ENCODE measurements around the gene PTPN9. TPM values are rescaled to one million over a fixed set of nuclear protein-coding genes. Genes with fewer than 3 reads are reported as not detected.
"Not testable (repeated sequence)": the region's sequence is repeated elsewhere in the genome, so short reads cannot be mapped to it uniquely, and the experiment has no call there.

PTPN9 gene
- total RNA-seq, 1 donor from 2014 or later = 33.2 TPM

- TF ChIP-seq, protein P1, sequence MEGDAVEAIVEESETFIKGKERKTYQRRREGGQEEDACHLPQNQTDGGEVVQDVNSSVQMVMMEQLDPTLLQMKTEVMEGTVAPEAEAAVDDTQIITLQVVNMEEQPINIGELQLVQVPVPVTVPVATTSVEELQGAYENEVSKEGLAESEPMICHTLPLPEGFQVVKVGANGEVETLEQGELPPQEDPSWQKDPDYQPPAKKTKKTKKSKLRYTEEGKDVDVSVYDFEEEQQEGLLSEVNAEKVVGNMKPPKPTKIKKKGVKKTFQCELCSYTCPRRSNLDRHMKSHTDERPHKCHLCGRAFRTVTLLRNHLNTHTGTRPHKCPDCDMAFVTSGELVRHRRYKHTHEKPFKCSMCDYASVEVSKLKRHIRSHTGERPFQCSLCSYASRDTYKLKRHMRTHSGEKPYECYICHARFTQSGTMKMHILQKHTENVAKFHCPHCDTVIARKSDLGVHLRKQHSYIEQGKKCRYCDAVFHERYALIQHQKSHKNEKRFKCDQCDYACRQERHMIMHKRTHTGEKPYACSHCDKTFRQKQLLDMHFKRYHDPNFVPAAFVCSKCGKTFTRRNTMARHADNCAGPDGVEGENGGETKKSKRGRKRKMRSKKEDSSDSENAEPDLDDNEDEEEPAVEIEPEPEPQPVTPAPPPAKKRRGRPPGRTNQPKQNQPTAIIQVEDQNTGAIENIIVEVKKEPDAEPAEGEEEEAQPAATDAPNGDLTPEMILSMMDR (IDR thresholded peaks at IDR 0.05) = no peak
- DNase-seq (ENCODE audit: low spot score) = no peak
- H3K4me1 Mint-ChIP-seq (ENCODE audit: low read depth) = no peaks in the 10 kb centered on the region
- H3K27me3 Mint-ChIP-seq (ENCODE audit: low read depth) = no peaks in the 10 kb centered on the region
- H3K27ac Mint-ChIP-seq (ENCODE audit: unreplicated experiment) = peak overlapping the region; percentile 45
- no peak overlapping the region for H3K4me3 Mint-ChIP-seq (ENCODE audit: unreplicated experiment)
- peaks cover 9% of the 10 kb centered on the region for H3K9me3 Mint-ChIP-seq (ENCODE audit: low read depth)
- peaks cover 21% of the 10 kb centered on the region for H3K36me3 Mint-ChIP-seq (ENCODE audit: low read depth)
These were observed 96.0 kb downstream of the PTPN9 start for GRCh38 chr15:75483106-75483505.

DNA sequence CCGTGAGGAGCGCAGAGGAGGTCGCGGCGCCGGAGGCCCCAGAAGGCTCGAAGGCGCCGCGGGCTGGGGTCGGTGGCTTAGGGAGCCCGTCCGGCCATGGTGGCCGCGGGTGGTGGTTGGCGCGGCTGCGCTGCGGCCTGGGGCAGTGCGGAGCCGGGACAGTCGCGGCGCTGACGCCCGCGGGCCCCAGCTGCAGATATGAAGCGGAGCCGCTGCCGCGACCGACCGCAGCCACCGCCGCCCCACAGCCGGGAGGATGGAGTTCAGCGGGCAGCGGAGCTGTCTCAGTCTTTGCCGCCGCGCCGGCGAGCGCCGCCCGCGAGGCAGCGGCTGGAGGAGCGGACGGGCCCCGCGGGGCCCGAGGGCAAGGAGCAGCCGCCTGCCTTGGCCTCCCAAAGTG lies 98.7 kb downstream of the PTPN9 start:
- not testable (repeated sequence) for DNase-seq (ENCODE audit: low spot score); H3K9me3 Mint-ChIP-seq (ENCODE audit: low read depth); H3K4me3 Mint-ChIP-seq (ENCODE audit: unreplicated experiment); H3K4me1 Mint-ChIP-seq (ENCODE audit: low read depth); H3K27me3 Mint-ChIP-seq (ENCODE audit: low read depth); H3K27ac Mint-ChIP-seq (ENCODE audit: unreplicated experiment)
- peaks cover 20% of the 10 kb centered on the region for H3K36me3 Mint-ChIP-seq (ENCODE audit: low read depth)

GRCh38 chr15:75479670-75480069 lies 99.4 kb downstream of the PTPN9 start:
- no peak for DNase-seq (ENCODE audit: low spot score)
- peaks cover 21% of the 10 kb centered on the region for H3K36me3 Mint-ChIP-seq (ENCODE audit: low read depth)
- peaks cover 9% of the 10 kb centered on the region for H3K9me3 Mint-ChIP-seq (ENCODE audit: low read depth)
- no peak overlapping the region for H3K27ac Mint-ChIP-seq (ENCODE audit: unreplicated experiment)
- H3K4me3 Mint-ChIP-seq (ENCODE audit: unreplicated experiment) = no peak overlapping the region
- TF ChIP-seq, protein P1 (IDR thresholded peaks at IDR 0.05) = no peak
- H3K27me3 Mint-ChIP-seq (ENCODE audit: low read depth) = no peaks in the 10 kb centered on the region
- no peaks in the 10 kb centered on the region for H3K4me1 Mint-ChIP-seq (ENCODE audit: low read depth)

GRCh38 chr15:75477094-75477493 lies 102.0 kb downstream of the PTPN9 start:
- H3K36me3 Mint-ChIP-seq (ENCODE audit: low read depth) = peaks cover 15% of the 10 kb centered on the region
- not testable (repeated sequence) for H3K9me3 Mint-ChIP-seq (ENCODE audit: low read depth); H3K4me1 Mint-ChIP-seq (ENCODE audit: low read depth); H3K4me3 Mint-ChIP-seq (ENCODE audit: unreplicated experiment); DNase-seq (ENCODE audit: low spot score); H3K27me3 Mint-ChIP-seq (ENCODE audit: low read depth); H3K27ac Mint-ChIP-seq (ENCODE audit: unreplicated experiment)

DNA sequence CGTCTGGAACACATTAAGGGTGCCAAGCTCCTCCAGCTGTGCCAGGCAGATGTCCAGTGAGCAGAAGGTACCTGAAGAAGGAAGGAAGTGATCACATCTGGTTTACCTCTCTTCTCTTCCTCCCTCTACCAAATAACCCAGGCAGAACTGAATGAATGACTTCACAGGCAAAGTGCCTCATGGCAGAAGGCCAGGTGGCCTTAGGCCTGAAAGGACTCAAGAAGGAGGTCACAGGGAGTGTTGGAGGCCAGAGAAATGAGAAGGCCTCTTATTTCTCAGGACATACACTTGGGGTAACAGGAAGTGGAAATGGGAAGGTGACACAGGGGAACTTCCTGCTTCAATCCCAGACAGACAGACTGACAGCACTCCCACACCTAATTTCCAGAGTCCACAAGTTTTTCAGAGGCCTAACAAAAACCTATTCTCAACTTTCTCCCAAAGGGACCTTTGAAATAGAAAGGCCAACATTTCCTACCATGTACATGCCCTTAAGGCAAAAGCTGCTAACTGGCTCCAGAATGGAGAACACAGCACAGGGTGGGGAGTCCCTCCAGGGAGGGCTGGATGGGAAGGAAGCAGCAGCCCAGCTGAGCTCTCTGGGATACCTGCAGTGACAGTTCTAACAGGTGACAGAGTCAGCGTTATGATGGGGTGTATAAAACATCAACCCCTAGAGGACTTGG lies 110.1 kb downstream of the PTPN9 start:
- Mint-ChIP-seq H3K4me3 (ENCODE audit: unreplicated experiment) (no peak overlapping the region), H3K4me1 (ENCODE audit: low read depth) (no peaks in the 10 kb centered on the region), H3K27ac (ENCODE audit: unreplicated experiment) (no peak overlapping the region), H3K36me3 (ENCODE audit: low read depth) (peaks cover 43% of the 10 kb centered on the region), H3K27me3 (ENCODE audit: low read depth) (no peaks in the 10 kb centered on the region), H3K9me3 (ENCODE audit: low read depth) (no peaks in the 10 kb centered on the region)
- TF ChIP-seq, protein P1 (IDR thresholded peaks at IDR 0.05) = no peak
- DNase-seq (ENCODE audit: low spot score) = no peak

- no peak for DNase-seq (ENCODE audit: low spot score)
- no peaks in the 10 kb centered on the region for H3K9me3 Mint-ChIP-seq (ENCODE audit: low read depth)
- H3K4me3 Mint-ChIP-seq (ENCODE audit: unreplicated experiment) = no peak overlapping the region
- no peaks in the 10 kb centered on the region for H3K27me3 Mint-ChIP-seq (ENCODE audit: low read depth)
- H3K36me3 Mint-ChIP-seq (ENCODE audit: low read depth) = peaks cover 3% of the 10 kb centered on the region
- H3K27ac Mint-ChIP-seq (ENCODE audit: unreplicated experiment) = peak overlapping the region; percentile 92
- TF ChIP-seq, protein P1 (IDR thresholded peaks at IDR 0.05) = no peak
- H3K4me1 Mint-ChIP-seq (ENCODE audit: low read depth) = peaks cover 35% of the 10 kb centered on the region
These were observed 118.5 kb downstream of the PTPN9 start for GRCh38 chr15:75460646-75461045.
